ENCODE measurements around the gene POMT1.

POMT1 gene

GRCh38 chr9:131523451-131524435 lies 21.0 kb downstream of the POMT1 start:
- no peak overlapping the region for H3K4me3 ChIP-seq (ENCODE audit: low read depth, low read length)

GRCh38 chr9:131524665-131525315 lies 22.1 kb downstream of the POMT1 start:
- no peak overlapping the region for H3K4me3 ChIP-seq (ENCODE audit: low read depth, low read length)

GRCh38 chr9:131525643-131526565 lies 23.2 kb downstream of the POMT1 start:
- no peak overlapping the region for H3K4me3 ChIP-seq (ENCODE audit: low read depth, low read length)

- no peak overlapping the region for H3K4me3 ChIP-seq (ENCODE audit: low read depth, low read length)
Measured at GRCh38 chr9:131528186-131528585, 25.5 kb downstream of the POMT1 start.

GRCh38 chr9:131528886-131529505 lies 26.3 kb downstream of the POMT1 start:
- no peak overlapping the region for H3K4me3 ChIP-seq (ENCODE audit: low read depth, low read length)

GRCh38 chr9:131529597-131530545 lies 27.2 kb downstream of the POMT1 start:
- peak overlapping the region; percentile 70 for H3K4me3 ChIP-seq (ENCODE audit: low read depth, low read length)

- H3K4me3 ChIP-seq (ENCODE audit: low read depth, low read length): peak overlapping the region; percentile 70
Measured at GRCh38 chr9:131530546-131530919, 27.8 kb downstream of the POMT1 start.

- peak within 1 kb of the TSS; percentile 70 for H3K4me3 ChIP-seq (ENCODE audit: low read depth, low read length)
Measured at GRCh38 chr9:131530920-131531832, 28.5 kb downstream of the POMT1 start, which contains the start of gene UCK1. TSS of gene UCK1 (minus strand) at chr9:131531263. CDS start at chr9:131531174, 89 bp downstream.

GRCh38 chr9:131534721-131535237 lies 32.1 kb downstream of the POMT1 start:
- H3K4me3 ChIP-seq (ENCODE audit: low read depth, low read length): no peak overlapping the region

- no peak overlapping the region for H3K4me3 ChIP-seq (ENCODE audit: low read depth, low read length)
Measured at GRCh38 chr9:131537946-131538345, 35.2 kb downstream of the POMT1 start.

GRCh38 chr9:131539223-131539923 lies 36.7 kb downstream of the POMT1 start:
- H3K4me3 ChIP-seq (ENCODE audit: low read depth, low read length): no peak overlapping the region

- H3K4me3 ChIP-seq (ENCODE audit: low read depth, low read length): no peak overlapping the region
Measured at GRCh38 chr9:131543141-131543540, 40.4 kb downstream of the POMT1 start.

- peak within 1 kb of the TSS; percentile 17 for H3K4me3 ChIP-seq (ENCODE audit: low read depth, low read length)
Measured at GRCh38 chr9:131545003-131545785, 42.5 kb downstream of the POMT1 start, which contains the start of gene PRRT1B. TSS of gene PRRT1B (plus strand) at chr9:131545523. CDS start at chr9:131545616, 93 bp downstream.

GRCh38 chr9:131545786-131546335 lies 43.1 kb downstream of the POMT1 start:
- H3K4me3 ChIP-seq (ENCODE audit: low read depth, low read length): peak overlapping the region; percentile 17

- H3K4me3 ChIP-seq (ENCODE audit: low read depth, low read length): peak overlapping the region; percentile 17
Measured at GRCh38 chr9:131546336-131547084, 43.8 kb downstream of the POMT1 start.

Measured in iPS-11a (cell line).